ENCODE measurements around the gene NPDC1.
"Not testable (repeated sequence)": the region's sequence is repeated elsewhere in the genome, so short reads cannot be mapped to it uniquely, and the experiment has no call there.

Gene NPDC1

GRCh38 chr9:137009217-137009616 lies 36.8 kb downstream of the NPDC1 start:
- DNase-seq = no peak

- DNase-seq = no peak
Observed at GRCh38 chr9:137008312-137008711, 37.7 kb downstream of the NPDC1 start.

GRCh38 chr9:137007816-137008270 lies 38.1 kb downstream of the NPDC1 start:
- no peak for DNase-seq

GRCh38 chr9:137007108-137007815 lies 38.7 kb downstream of the NPDC1 start:
- DNase-seq = no peak

- DNase-seq = no peak
Observed at GRCh38 chr9:137006116-137007003, 39.6 kb downstream of the NPDC1 start.

- DNase-seq = not testable (repeated sequence)
Observed at GRCh38 chr9:137004285-137004684, 41.7 kb downstream of the NPDC1 start.

GRCh38 chr9:137002646-137003041 lies 43.3 kb downstream of the NPDC1 start:
- DNase-seq = no peak

GRCh38 chr9:137001857-137002645 lies 43.9 kb downstream of the NPDC1 start:
- DNase-seq = no peak

GRCh38 chr9:137000177-137000930 lies 45.6 kb downstream of the NPDC1 start:
- DNase-seq = no peak

- no peak for DNase-seq
Observed at GRCh38 chr9:136997830-136998234, 48.1 kb downstream of the NPDC1 start.

- no peak for DNase-seq
Observed at GRCh38 chr9:136997371-136997770, 48.6 kb downstream of the NPDC1 start.

GRCh38 chr9:136996361-136997292 lies 49.4 kb downstream of the NPDC1 start, which contains the start of gene CLIC3:
Gene CLIC3 (minus strand): TSS chr9:136996568. CDS start chr9:136996543, 25 bp downstream.
- no peak for DNase-seq

- DNase-seq = no peak
Observed at GRCh38 chr9:136995772-136996311, 50.1 kb downstream of the NPDC1 start.

- no peak for DNase-seq
Observed at GRCh38 chr9:136995362-136995761, 50.6 kb downstream of the NPDC1 start.

GRCh38 chr9:136994888-136995230 lies 51.1 kb downstream of the NPDC1 start:
- DNase-seq = no peak

- no peak for DNase-seq
Observed at GRCh38 chr9:136994180-136994887, 51.6 kb downstream of the NPDC1 start.

GRCh38 chr9:136992819-136993369 lies 53.1 kb downstream of the NPDC1 start:
- no peak for DNase-seq

- DNase-seq = peak; percentile 47
Observed at GRCh38 chr9:136991993-136992818, 53.8 kb downstream of the NPDC1 start, which contains the start of gene PAXX. Gene PAXX (plus strand): TSS chr9:136992422. CDS start chr9:136992444, 22 bp downstream.

Measured in NCI-H526 treated with DMSO at 0.1 percent for 48 hours (cell line).